Measurements from ENCODE around the gene S1PR2.
A peak's percentile ranks its signal among the peaks of the same experiment; 100 is the strongest.
"Not testable (repeated sequence)": the region's sequence is repeated elsewhere in the genome, so short reads cannot be mapped to it uniquely, and the experiment has no call there.

Gene S1PR2

DNA sequence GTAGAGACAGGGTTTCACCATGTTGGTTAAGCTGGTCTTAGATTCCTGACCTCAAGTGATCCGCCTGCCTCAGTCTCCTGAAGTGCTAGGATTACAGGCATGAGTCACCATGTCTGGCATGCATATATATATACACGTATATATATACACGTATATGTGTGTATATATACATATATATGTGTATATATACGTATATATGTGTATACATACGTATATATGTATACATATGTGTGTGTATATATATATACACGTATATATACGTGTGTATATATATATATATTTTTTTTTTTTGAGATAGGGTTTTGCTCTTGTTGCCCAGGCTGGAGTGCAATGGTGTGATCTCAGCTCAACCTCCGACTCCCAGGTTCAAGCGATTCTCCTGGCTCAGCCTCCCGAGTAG, 48.3 kb downstream of the S1PR2 start:
- peaks cover 2% of the 10 kb centered on the region for H3K79me1 ChIP-seq (ENCODE audit: low read length)
- peaks cover 33 to 47% of the 10 kb centered on the region in 2 experiments for H3K36me3 ChIP-seq (ENCODE audit: control insufficient read depth in 1 of 2, insufficient read depth in 2 of 2, low read length in 2 of 2)
- H2BK5ac ChIP-seq (ENCODE audit: low read depth, low read length, poor library complexity): no peak overlapping the region
- DNase-seq: no peak
- H2BK120ac ChIP-seq (ENCODE audit: insufficient read depth, low read length, poor library complexity): no peak overlapping the region
- H3K9me3 ChIP-seq (ENCODE audit: insufficient read depth, low read depth, low read length): no peaks in the 10 kb centered on the region
- H3K4me3 ChIP-seq (ENCODE audit: low read depth, low read length): no peak overlapping the region
- no peak overlapping the region for H2AK5ac ChIP-seq (ENCODE audit: low read length)
- no peak overlapping the region for H2AFZ ChIP-seq (ENCODE audit: insufficient read depth, low read length, poor library complexity)
- peak overlapping the region; percentile 72 for H3K4ac ChIP-seq (ENCODE audit: low read depth, low read length)
- H4K91ac ChIP-seq (ENCODE audit: low read depth, low read length): no peak overlapping the region
- peaks cover 7% of the 10 kb centered on the region for H3K79me2 ChIP-seq (ENCODE audit: control insufficient read depth, insufficient read depth, low read length, poor library complexity)
- H3K14ac ChIP-seq (ENCODE audit: low read length): no peak overlapping the region
- H4K8ac ChIP-seq (ENCODE audit: low read depth, low read length): no peak overlapping the region
- H4K12ac ChIP-seq (ENCODE audit: low read depth, low read length): no peak overlapping the region
- no peak overlapping the region for H3K4me2 ChIP-seq (ENCODE audit: low read length)
- no peaks in the 10 kb centered on the region for H3K27me3 ChIP-seq (ENCODE audit: insufficient read depth, low read length)
- H3K23ac ChIP-seq (ENCODE audit: low read length): no peak overlapping the region
- H3K9ac ChIP-seq (ENCODE audit: low read length): no peak overlapping the region
- H3K4me1 ChIP-seq (ENCODE audit: control insufficient read depth in 1 of 2, insufficient read depth in 2 of 2, low read length in 2 of 2): peaks cover 12 to 15% of the 10 kb centered on the region in 2 experiments
- no peak overlapping the region for H3K18ac ChIP-seq (ENCODE audit: low read length)
- WGBS (ENCODE audit: extremely low coverage, insufficient coverage, insufficient read length): no CpG with 5 or more reads among the region's 10 CpGs
- no peak overlapping the region for H3K27ac ChIP-seq (ENCODE audit: low read depth, low read length)
- no peak overlapping the region for H2BK12ac ChIP-seq (ENCODE audit: low read length)

DNA sequence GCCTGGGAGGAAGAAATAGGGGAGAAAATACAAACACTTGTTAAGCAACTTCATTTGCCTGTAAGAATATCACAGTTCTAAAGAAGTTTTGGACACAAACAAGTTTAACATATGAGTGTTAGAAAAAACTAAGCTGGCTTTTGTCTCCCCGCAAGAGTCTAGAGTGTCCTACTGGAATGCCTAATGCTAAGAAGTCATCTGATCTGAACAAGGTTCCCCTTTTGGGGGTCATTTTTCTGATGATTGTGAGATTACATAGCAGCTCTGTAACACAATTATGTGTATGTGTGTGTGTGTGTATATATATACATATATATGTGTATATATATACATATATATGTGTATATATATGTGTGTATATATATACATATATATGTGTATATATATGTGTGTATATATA, 49.1 kb downstream of the S1PR2 start:
- Histone ChIP-seq H3K27me3 (ENCODE audit: insufficient read depth, low read length) (no peaks in the 10 kb centered on the region), H3K9ac (ENCODE audit: low read length) (no peak overlapping the region), H2AK5ac (ENCODE audit: low read length) (no peak overlapping the region), H4K8ac (ENCODE audit: low read depth, low read length) (no peak overlapping the region), H3K4me3 (ENCODE audit: low read depth, low read length) (no peak overlapping the region), H3K14ac (ENCODE audit: low read length) (no peak overlapping the region), H3K79me1 (ENCODE audit: low read length) (peaks cover 2% of the 10 kb centered on the region), H3K23ac (ENCODE audit: low read length) (no peak overlapping the region), H4K91ac (ENCODE audit: low read depth, low read length) (no peak overlapping the region), H3K79me2 (ENCODE audit: control insufficient read depth, insufficient read depth, low read length, poor library complexity) (peaks cover 5% of the 10 kb centered on the region), H2BK5ac (ENCODE audit: low read depth, low read length, poor library complexity) (no peak overlapping the region), H3K18ac (ENCODE audit: low read length) (no peak overlapping the region), H3K4me2 (ENCODE audit: low read length) (no peak overlapping the region), H3K27ac (ENCODE audit: low read depth, low read length) (no peak overlapping the region), H3K4ac (ENCODE audit: low read depth, low read length) (no peak overlapping the region), H2BK120ac (ENCODE audit: insufficient read depth, low read length, poor library complexity) (no peak overlapping the region), H2AFZ (ENCODE audit: insufficient read depth, low read length, poor library complexity) (no peak overlapping the region), H3K4me1 (ENCODE audit: control insufficient read depth in 1 of 2, insufficient read depth in 2 of 2, low read length in 2 of 2) (peaks cover 9 to 15% of the 10 kb centered on the region in 2 experiments), H3K36me3 (ENCODE audit: control insufficient read depth in 1 of 2, insufficient read depth in 2 of 2, low read length in 2 of 2) (peaks cover 36 to 48% of the 10 kb centered on the region in 2 experiments), H2BK12ac (ENCODE audit: low read length) (no peak overlapping the region), H3K9me3 (ENCODE audit: insufficient read depth, low read depth, low read length) (no peaks in the 10 kb centered on the region), H4K12ac (ENCODE audit: low read depth, low read length) (no peak overlapping the region)
- no CpG with 5 or more reads among the region's 1 CpG for WGBS (ENCODE audit: extremely low coverage, insufficient coverage, insufficient read length)
- DNase-seq: no peak

GRCh38 chr19:10180459-10180858, 50.7 kb downstream of the S1PR2 start:
- no peak overlapping the region for H4K12ac ChIP-seq (ENCODE audit: low read depth, low read length)
- WGBS (ENCODE audit: extremely low coverage, insufficient coverage, insufficient read length): no CpG with 5 or more reads among the region's 7 CpGs

DNA sequence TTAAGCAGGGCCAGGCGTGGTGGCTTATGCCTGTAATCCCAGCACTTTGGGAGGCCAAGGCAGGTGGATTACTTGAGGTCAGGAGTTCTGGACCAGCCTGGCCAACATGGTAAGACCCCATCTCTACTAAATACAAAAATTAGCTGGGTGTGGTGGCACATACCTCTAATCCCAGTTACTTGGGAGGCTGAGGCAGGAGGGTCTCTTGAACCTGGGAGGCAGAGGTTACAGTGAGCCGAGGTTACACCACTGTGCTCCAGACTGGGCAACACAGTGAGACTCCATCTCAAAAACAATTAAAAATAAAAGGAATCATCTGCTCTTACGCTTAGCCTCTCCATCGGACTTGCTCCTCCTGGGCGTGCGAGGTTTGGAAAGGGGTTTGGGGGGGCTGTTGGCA, 51.1 kb downstream of the S1PR2 start:
- not testable (repeated sequence) for H3K18ac ChIP-seq (ENCODE audit: low read length); H3K4me3 ChIP-seq (ENCODE audit: low read depth, low read length); H4K8ac ChIP-seq (ENCODE audit: low read depth, low read length); H2AK5ac ChIP-seq (ENCODE audit: low read length); H3K4me1 ChIP-seq (ENCODE audit: control insufficient read depth in 1 of 2, insufficient read depth in 2 of 2, low read length in 2 of 2); H4K91ac ChIP-seq (ENCODE audit: low read depth, low read length); H3K9me3 ChIP-seq (ENCODE audit: insufficient read depth, low read depth, low read length); H3K79me1 ChIP-seq (ENCODE audit: low read length); H3K23ac ChIP-seq (ENCODE audit: low read length); H4K12ac ChIP-seq (ENCODE audit: low read depth, low read length); H3K4me2 ChIP-seq (ENCODE audit: low read length); H2BK5ac ChIP-seq (ENCODE audit: low read depth, low read length, poor library complexity); H2BK120ac ChIP-seq (ENCODE audit: insufficient read depth, low read length, poor library complexity); H3K27ac ChIP-seq (ENCODE audit: low read depth, low read length); H3K4ac ChIP-seq (ENCODE audit: low read depth, low read length); H2BK12ac ChIP-seq (ENCODE audit: low read length); H2AFZ ChIP-seq (ENCODE audit: insufficient read depth, low read length, poor library complexity); DNase-seq; H3K9ac ChIP-seq (ENCODE audit: low read length); H3K14ac ChIP-seq (ENCODE audit: low read length); H3K27me3 ChIP-seq (ENCODE audit: insufficient read depth, low read length); H3K79me2 ChIP-seq (ENCODE audit: control insufficient read depth, insufficient read depth, low read length, poor library complexity)
- no CpG with 5 or more reads among the region's 6 CpGs for WGBS (ENCODE audit: extremely low coverage, insufficient coverage, insufficient read length)
- peaks cover 27 to 41% of the 10 kb centered on the region in 2 experiments for H3K36me3 ChIP-seq (ENCODE audit: control insufficient read depth in 1 of 2, insufficient read depth in 2 of 2, low read length in 2 of 2)

More at GRCh38 chr19:10180459-10180858, 50.7 kb downstream of the S1PR2 start:
- Histone ChIP-seq H3K14ac (ENCODE audit: low read length) (no peak overlapping the region), H3K9me3 (ENCODE audit: insufficient read depth, low read depth, low read length) (no peaks in the 10 kb centered on the region), H3K4me1 (ENCODE audit: control insufficient read depth in 1 of 2, insufficient read depth in 2 of 2, low read length in 2 of 2) (peaks cover 8% of the 10 kb centered on the region in 2 experiments), H2AFZ (ENCODE audit: insufficient read depth, low read length, poor library complexity) (no peak overlapping the region), H2BK120ac (ENCODE audit: insufficient read depth, low read length, poor library complexity) (no peak overlapping the region), H2AK5ac (ENCODE audit: low read length) (no peak overlapping the region), H3K4ac (ENCODE audit: low read depth, low read length) (no peak overlapping the region), H3K9ac (ENCODE audit: low read length) (no peak overlapping the region), H3K79me1 (ENCODE audit: low read length) (no peaks in the 10 kb centered on the region), H3K18ac (ENCODE audit: low read length) (no peak overlapping the region), H3K79me2 (ENCODE audit: control insufficient read depth, insufficient read depth, low read length, poor library complexity) (peaks cover 1% of the 10 kb centered on the region), H3K4me2 (ENCODE audit: low read length) (no peak overlapping the region), H3K27me3 (ENCODE audit: insufficient read depth, low read length) (no peaks in the 10 kb centered on the region), H3K23ac (ENCODE audit: low read length) (no peak overlapping the region), H4K8ac (ENCODE audit: low read depth, low read length) (no peak overlapping the region), H2BK12ac (ENCODE audit: low read length) (no peak overlapping the region), H2BK5ac (ENCODE audit: low read depth, low read length, poor library complexity) (no peak overlapping the region), H3K27ac (ENCODE audit: low read depth, low read length) (no peak overlapping the region), H3K4me3 (ENCODE audit: low read depth, low read length) (no peak overlapping the region), H3K36me3 (ENCODE audit: control insufficient read depth in 1 of 2, insufficient read depth in 2 of 2, low read length in 2 of 2) (peaks cover 28 to 40% of the 10 kb centered on the region in 2 experiments), H4K91ac (ENCODE audit: low read depth, low read length) (no peak overlapping the region)
- DNase-seq: no peak

Measured in trophoblast cell (in vitro differentiated cells and primary cell).